Measurements from ENCODE around the gene HMGN4.

DNA sequence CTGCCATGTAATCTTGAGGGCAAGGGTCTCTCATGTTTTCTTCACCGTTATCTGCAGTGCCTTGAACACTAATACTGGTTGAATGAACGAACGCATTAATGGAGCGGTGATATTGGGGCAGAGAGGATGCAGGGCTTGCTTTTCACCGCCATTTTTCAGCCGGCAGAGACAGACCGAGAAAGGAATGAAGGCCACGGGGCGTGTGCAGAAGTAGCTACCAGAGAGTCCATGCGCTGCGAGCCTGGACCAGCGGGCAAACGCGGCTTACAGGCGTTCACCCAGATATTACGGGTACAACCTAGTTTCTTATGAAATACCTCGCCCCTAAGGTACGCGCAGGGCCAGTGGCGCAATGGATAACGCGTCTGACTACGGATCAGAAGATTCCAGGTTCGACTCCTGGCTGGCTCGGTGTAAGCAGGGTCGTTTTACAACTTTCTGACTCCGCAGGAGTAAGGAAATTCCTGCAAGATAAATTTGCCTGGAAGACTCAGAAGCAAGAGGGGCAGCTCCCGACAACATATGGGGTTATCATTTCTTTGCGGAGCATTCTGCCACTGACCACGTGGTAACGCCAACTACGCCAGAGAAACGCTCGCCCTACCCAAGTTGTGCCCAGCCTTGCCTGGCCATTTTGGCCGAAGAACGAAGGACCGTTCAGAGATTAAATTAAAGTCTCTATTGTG is 863 bp upstream of the HMGN4 start:
- TF ChIP-seq, protein P1, sequence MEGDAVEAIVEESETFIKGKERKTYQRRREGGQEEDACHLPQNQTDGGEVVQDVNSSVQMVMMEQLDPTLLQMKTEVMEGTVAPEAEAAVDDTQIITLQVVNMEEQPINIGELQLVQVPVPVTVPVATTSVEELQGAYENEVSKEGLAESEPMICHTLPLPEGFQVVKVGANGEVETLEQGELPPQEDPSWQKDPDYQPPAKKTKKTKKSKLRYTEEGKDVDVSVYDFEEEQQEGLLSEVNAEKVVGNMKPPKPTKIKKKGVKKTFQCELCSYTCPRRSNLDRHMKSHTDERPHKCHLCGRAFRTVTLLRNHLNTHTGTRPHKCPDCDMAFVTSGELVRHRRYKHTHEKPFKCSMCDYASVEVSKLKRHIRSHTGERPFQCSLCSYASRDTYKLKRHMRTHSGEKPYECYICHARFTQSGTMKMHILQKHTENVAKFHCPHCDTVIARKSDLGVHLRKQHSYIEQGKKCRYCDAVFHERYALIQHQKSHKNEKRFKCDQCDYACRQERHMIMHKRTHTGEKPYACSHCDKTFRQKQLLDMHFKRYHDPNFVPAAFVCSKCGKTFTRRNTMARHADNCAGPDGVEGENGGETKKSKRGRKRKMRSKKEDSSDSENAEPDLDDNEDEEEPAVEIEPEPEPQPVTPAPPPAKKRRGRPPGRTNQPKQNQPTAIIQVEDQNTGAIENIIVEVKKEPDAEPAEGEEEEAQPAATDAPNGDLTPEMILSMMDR (IDR thresholded peaks at IDR 0.05) = no peak
- peak; percentile 28 for TF ChIP-seq POLR2A (IDR thresholded peaks at IDR 0.05)

Data from ovary (tissue), 3 donors.